ENCODE results near the gene CHKA. TPM values are rescaled to one million over a fixed set of nuclear protein-coding genes. Genes with fewer than 3 reads are reported as not detected.

Gene CHKA
- total and polyA plus RNA-seq, 2 donors from 2014 or later: 23.2 to 26.3 TPM

- no peaks in the 10 kb centered on the region for H3K9me3 ChIP-seq (ENCODE audit: control insufficient read depth in 2 of 3, insufficient read depth in 1 of 3, low read length in 3 of 3)
- no peak for FAIRE-seq
- intact Hi-C loops (cut with DNase I): no loop called here
- H3K9ac ChIP-seq (ENCODE audit: low read length in 3 of 3): no peak overlapping the region
- no peak for TF ChIP-seq CTCF (IDR thresholded peaks at IDR 0.05; ENCODE audit: borderline replicate concordance, extremely low read depth, insufficient read depth)
- no peak for DNase-seq
- H3K27me3 ChIP-seq (ENCODE audit: control insufficient read depth, insufficient read depth, low read length): no peaks in the 10 kb centered on the region
- H3K4me3 ChIP-seq (ENCODE audit: low read length in 3 of 3): no peak overlapping the region
- H3K27ac ChIP-seq (ENCODE audit: low read depth in 2 of 2, low read length in 2 of 2): no peak overlapping the region
- H3K36me3 ChIP-seq (ENCODE audit: control insufficient read depth in 2 of 3, insufficient read depth in 3 of 3, low read length in 3 of 3): no peaks in the 10 kb centered on the region
- H3K4me1 ChIP-seq (ENCODE audit: control insufficient read depth in 2 of 3, insufficient read depth in 2 of 3, low read depth in 1 of 3, low read length in 3 of 3): peaks cover 0 to 9% (median 3%) of the 10 kb centered on the region in 3 donors
Measured at GRCh38 chr11:68116974-68117373, 4.2 kb downstream of the CHKA start.

DNA sequence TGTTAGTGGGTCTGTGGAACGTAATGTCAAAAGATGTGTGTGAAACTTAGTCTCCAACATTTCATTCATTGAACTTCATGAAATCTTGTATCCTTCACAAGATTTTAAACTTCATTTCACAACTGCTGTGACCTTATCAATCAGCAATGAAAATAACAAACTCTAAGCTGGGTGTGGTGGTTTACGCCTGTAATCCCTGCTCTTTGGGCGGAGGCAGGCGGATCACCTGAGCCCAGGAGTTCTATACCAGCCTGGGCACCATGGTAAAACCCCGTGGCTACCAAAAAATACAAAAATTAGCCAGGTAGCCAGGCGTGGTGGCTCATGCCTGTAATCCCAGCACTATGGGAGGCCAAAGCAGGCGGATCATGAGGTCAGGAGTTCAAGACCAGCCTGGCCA lies 5.1 kb downstream of the CHKA start:
- no peak overlapping the region for H3K4me3 ChIP-seq (ENCODE audit: low read length in 3 of 3)
- H3K9me3 ChIP-seq (ENCODE audit: control insufficient read depth in 2 of 3, insufficient read depth in 1 of 3, low read length in 3 of 3): no peaks in the 10 kb centered on the region
- FAIRE-seq (no peak), DNase-seq (no peak)
- no peaks in the 10 kb centered on the region for H3K36me3 ChIP-seq (ENCODE audit: control insufficient read depth in 2 of 3, insufficient read depth in 3 of 3, low read length in 3 of 3)
- peaks cover 0 to 7% (median 3%) of the 10 kb centered on the region in 3 donors for H3K4me1 ChIP-seq (ENCODE audit: control insufficient read depth in 2 of 3, insufficient read depth in 2 of 3, low read depth in 1 of 3, low read length in 3 of 3)
- intact Hi-C loops (cut with DNase I): no loop called here
- H3K27ac ChIP-seq (ENCODE audit: low read depth in 2 of 2, low read length in 2 of 2): no peak overlapping the region
- H3K9ac ChIP-seq (ENCODE audit: low read length in 3 of 3): no peak overlapping the region
- TF ChIP-seq CTCF (IDR thresholded peaks at IDR 0.05; ENCODE audit: borderline replicate concordance, extremely low read depth, insufficient read depth): no peak
- H3K27me3 ChIP-seq (ENCODE audit: control insufficient read depth, insufficient read depth, low read length): no peaks in the 10 kb centered on the region

DNA sequence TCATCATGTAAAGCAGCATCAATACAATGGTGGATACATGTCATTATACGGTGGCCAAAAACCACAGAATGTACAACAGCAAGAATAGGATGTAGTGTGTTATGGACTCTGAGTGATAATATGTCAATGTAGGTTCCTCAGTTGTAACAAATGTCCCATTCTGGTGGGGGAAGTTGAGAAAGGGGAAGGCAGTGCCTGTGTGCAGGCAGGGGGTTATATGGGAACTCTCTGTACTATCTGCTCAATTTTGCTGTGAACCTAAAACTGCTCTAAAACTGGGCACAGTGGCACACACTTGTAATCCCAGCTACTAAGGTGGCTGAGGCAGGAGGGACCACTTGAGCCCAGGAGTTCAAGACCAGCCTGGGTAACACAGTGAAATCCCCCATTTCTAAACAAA lies 5.9 kb downstream of the CHKA start:
- Histone ChIP-seq H3K36me3 (ENCODE audit: control insufficient read depth in 2 of 3, insufficient read depth in 3 of 3, low read length in 3 of 3) (no peaks in the 10 kb centered on the region), H3K9me3 (ENCODE audit: control insufficient read depth in 2 of 3, insufficient read depth in 1 of 3, low read length in 3 of 3) (no peaks in the 10 kb centered on the region), H3K27me3 (ENCODE audit: control insufficient read depth, insufficient read depth, low read length) (no peaks in the 10 kb centered on the region), H3K4me3 (ENCODE audit: low read length in 3 of 3) (no peak overlapping the region), H3K4me1 (ENCODE audit: control insufficient read depth in 2 of 3, insufficient read depth in 2 of 3, low read depth in 1 of 3, low read length in 3 of 3) (peaks cover 0 to 7% (median 3%) of the 10 kb centered on the region in 3 donors), H3K9ac (ENCODE audit: low read length in 3 of 3) (no peak overlapping the region), H3K27ac (ENCODE audit: low read depth in 2 of 2, low read length in 2 of 2) (no peak overlapping the region)
- intact Hi-C loops (cut with DNase I): no loop called here
- FAIRE-seq (no peak), DNase-seq (no peak)
- no peak for TF ChIP-seq CTCF (IDR thresholded peaks at IDR 0.05; ENCODE audit: borderline replicate concordance, extremely low read depth, insufficient read depth)

DNA sequence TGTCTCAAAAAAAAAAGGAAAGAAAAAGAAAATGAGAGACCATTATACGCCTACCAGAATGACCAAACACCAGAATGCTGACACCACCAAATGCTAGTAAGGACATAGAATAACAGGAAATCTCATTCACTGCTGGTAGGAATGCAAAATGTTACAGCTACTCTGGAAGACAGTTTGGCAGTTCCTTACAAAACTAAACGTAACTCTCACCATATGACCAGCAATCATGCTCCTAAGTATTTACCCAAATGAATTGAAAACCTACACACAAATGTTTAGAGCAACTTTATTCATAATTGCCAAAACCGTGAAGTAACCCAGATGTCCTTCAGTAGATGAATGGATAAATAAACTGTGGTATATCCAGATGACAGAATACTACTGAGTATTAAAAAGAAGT lies 7.2 kb downstream of the CHKA start:
- no peak for FAIRE-seq
- Histone ChIP-seq H3K36me3 (ENCODE audit: control insufficient read depth in 2 of 3, insufficient read depth in 3 of 3, low read length in 3 of 3) (no peaks in the 10 kb centered on the region), H3K4me1 (ENCODE audit: control insufficient read depth in 2 of 3, insufficient read depth in 2 of 3, low read depth in 1 of 3, low read length in 3 of 3) (peaks cover 0 to 7% (median under 1%) of the 10 kb centered on the region in 3 donors), H3K9me3 (ENCODE audit: control insufficient read depth in 2 of 3, insufficient read depth in 1 of 3, low read length in 3 of 3) (no peaks in the 10 kb centered on the region), H3K27ac (ENCODE audit: low read depth in 2 of 2, low read length in 2 of 2) (no peak overlapping the region), H3K9ac (ENCODE audit: low read length in 3 of 3) (no peak overlapping the region), H3K27me3 (ENCODE audit: control insufficient read depth, insufficient read depth, low read length) (no peaks in the 10 kb centered on the region), H3K4me3 (ENCODE audit: low read length in 3 of 3) (no peak overlapping the region)
- TF ChIP-seq CTCF (IDR thresholded peaks at IDR 0.05; ENCODE audit: borderline replicate concordance, extremely low read depth, insufficient read depth): no peak
- intact Hi-C loops (cut with DNase I): no loop called here
- DNase-seq: no peak
